ENCODE results near the gene MEGF6. TPM values are rescaled to one million over a fixed set of nuclear protein-coding genes. Genes with fewer than 3 reads are reported as not detected.

Gene MEGF6
- total and polyA plus RNA-seq, 2 donors (not counting 3 experiments of a cell fraction or from before 2014, with no cell fraction given), result 22.5 to 63.7 TPM

GRCh38 chr1:3602375-3602774 lies 8.9 kb downstream of the MEGF6 start:
- Histone ChIP-seq H3K79me2 (ENCODE audit: control insufficient read depth, insufficient read depth, low read length) (no peaks in the 10 kb centered on the region), H3K4me2 (ENCODE audit: insufficient read depth, low read length) (no peak overlapping the region), H3K9me3 (replicated peaks; ENCODE audit: control insufficient read depth, insufficient read depth, low read length) (no peaks in the 10 kb centered on the region), H2AFZ (ENCODE audit: low read depth, low read length) (no peak overlapping the region), H4K20me1 (replicated peaks; ENCODE audit: control insufficient read depth, extremely low read depth, insufficient read depth, low read length) (no peaks in the 10 kb centered on the region), H3K36me3 (ENCODE audit: control insufficient read depth in 2 of 2, extremely low read depth in 1 of 2, insufficient read depth in 2 of 2, low read length in 2 of 2) (no peaks in the 10 kb centered on the region), H3K27me3 (ENCODE audit: control insufficient read depth in 2 of 2, insufficient read depth in 2 of 2, low read length in 2 of 2) (no peaks in the 10 kb centered on the region), H3K27ac (ENCODE audit: insufficient read depth, low read depth, low read length) (no peak overlapping the region), H3K4me1 (ENCODE audit: control insufficient read depth, extremely low read depth, insufficient read depth, low read length) (peaks cover 3% of the 10 kb centered on the region), H3K9me1 (replicated peaks; ENCODE audit: control insufficient read depth, extremely low read depth, insufficient read depth, low read length) (no peaks in the 10 kb centered on the region), H3K9ac (replicated peaks; ENCODE audit: extremely low read depth, insufficient read depth, low read length) (no peak overlapping the region), H3K4me3 (replicated peaks in 1 of 3; ENCODE audit: insufficient read depth in 1 of 3, low read depth in 1 of 3, low read length in 3 of 3) (no peak overlapping the region)
- dilution Hi-C loops (cut with MboI; ENCODE audit: extremely low pct_ligation_motif_present, low sequenced_read_pairs) (no loop called here), intact Hi-C loops (cut with micrococcal nuclease) (no loop called here)
- DNase-seq (ENCODE audit: low read depth, low spot score) (no peak), FAIRE-seq (no peak)
- BruUV-seq (replicated peaks), result no TSS peak
- ChIA-PET CTCF (interaction anchor here (1.7 kb wide), 1 partner anchor 17 kb away, joined by 7 read pairs; no protein-coding TSS in a partner anchor), POLR2A (no interaction called here)
- TF ChIP-seq POLR2AphosphoS5 (IDR thresholded peaks at IDR 0.05; ENCODE audit: insufficient read depth, low read depth, low read length) (no peak), EZH2 (IDR thresholded peaks at IDR 0.05; ENCODE audit: borderline replicate concordance, low read depth, low read length, severe bottlenecking) (no peak), POLR2A (IDR thresholded peaks at IDR 0.05; ENCODE audit: low read depth, low read length) (no peak), JUN (IDR thresholded peaks at IDR 0.05; ENCODE audit: borderline replicate concordance, insufficient read depth, insufficient read length, low read depth) (no peak), MAX (IDR thresholded peaks at IDR 0.05; ENCODE audit: insufficient read depth, insufficient read length) (no peak), CTCF (IDR thresholded peaks at IDR 0.05; ENCODE audit: extremely low read depth in 1 of 2, insufficient read depth in 1 of 2, low read depth in 1 of 2, low read length in 2 of 2) (no peak), MYC (IDR thresholded peaks at IDR 0.05; ENCODE audit: low read depth, low read length) (no peak), FOS (IDR thresholded peaks at IDR 0.05; ENCODE audit: borderline replicate concordance, insufficient read depth, low read length) (no peak), GATA2 (IDR thresholded peaks at IDR 0.05; ENCODE audit: insufficient read depth, insufficient read length, low read depth, low read length) (no peak)

Data from endothelial cell of umbilical vein (primary cell).